Activated T-cell treated with anti-CD3 and anti-CD28 coated beads, Interleukin-2, amount 50 U/mL, for 1 hour (primary cell): ENCODE results near the gene LRRC8C.
"Not testable (repeated sequence)": the region's sequence is repeated elsewhere in the genome, so short reads cannot be mapped to it uniquely, and the experiment has no call there.

Source experiments
- DNase-seq: peaks from one replicate; pipeline ENCODE4 v3.0.0-alpha.2; 2020

Gene LRRC8C

GRCh38 chr1:89673251-89673650 lies 40.3 kb downstream of the LRRC8C start:
- DNase-seq = no peak

GRCh38 chr1:89675677-89676076 lies 42.8 kb downstream of the LRRC8C start:
- DNase-seq = no peak

- no peak for DNase-seq
Measured at GRCh38 chr1:89681045-89681729, 48.3 kb downstream of the LRRC8C start.

GRCh38 chr1:89682611-89683010 lies 49.7 kb downstream of the LRRC8C start:
- no peak for DNase-seq

GRCh38 chr1:89685461-89685860 lies 52.5 kb downstream of the LRRC8C start:
- no peak for DNase-seq

- DNase-seq = no peak
Measured at GRCh38 chr1:89686520-89686919, 53.6 kb downstream of the LRRC8C start.

- DNase-seq = no peak
Measured at GRCh38 chr1:89687254-89687653, 54.3 kb downstream of the LRRC8C start.

- no peak for DNase-seq
Measured at GRCh38 chr1:89688607-89689006, 55.7 kb downstream of the LRRC8C start.

- no peak for DNase-seq
Measured at GRCh38 chr1:89689234-89689633, 56.3 kb downstream of the LRRC8C start.

- DNase-seq = no peak
Measured at GRCh38 chr1:89690595-89690994, 57.7 kb downstream of the LRRC8C start.

GRCh38 chr1:89692601-89693521 lies 59.9 kb downstream of the LRRC8C start:
- no peak for DNase-seq

- no peak for DNase-seq
Measured at GRCh38 chr1:89695847-89696246, 62.9 kb downstream of the LRRC8C start.

GRCh38 chr1:89697383-89697782 lies 64.5 kb downstream of the LRRC8C start:
- DNase-seq = no peak

- DNase-seq = no peak
Measured at GRCh38 chr1:89698020-89698560, 65.2 kb downstream of the LRRC8C start.

GRCh38 chr1:89698624-89699023 lies 65.7 kb downstream of the LRRC8C start:
- no peak for DNase-seq

GRCh38 chr1:89699451-89699986 lies 66.6 kb downstream of the LRRC8C start:
- no peak for DNase-seq

- peak; percentile 33 for DNase-seq
Measured at GRCh38 chr1:89701746-89702241, 68.9 kb downstream of the LRRC8C start.

- DNase-seq = no peak
Measured at GRCh38 chr1:89702520-89703045, 69.7 kb downstream of the LRRC8C start.

- DNase-seq = no peak
Measured at GRCh38 chr1:89703469-89703868, 70.5 kb downstream of the LRRC8C start.

GRCh38 chr1:89704014-89704413 lies 71.1 kb downstream of the LRRC8C start:
- DNase-seq = no peak

GRCh38 chr1:89704885-89705284 lies 72.0 kb downstream of the LRRC8C start:
- not testable (repeated sequence) for DNase-seq

- DNase-seq = no peak
Measured at GRCh38 chr1:89705901-89706699, 73.2 kb downstream of the LRRC8C start.
